ENCODE results near the gene PPP1R36. TPM values are rescaled to one million over a fixed set of nuclear protein-coding genes. Genes with fewer than 3 reads are reported as not detected.

PPP1R36 gene
- total and polyA plus RNA-seq, 2 donors from 2014 or later: 2.7 to 2.8 TPM

- H3K4me3 ChIP-seq (ENCODE audit: low read length in 3 of 3): no peak overlapping the region
- intact Hi-C loops (cut with DNase I): no loop called here
- DNase-seq (no peak), FAIRE-seq (peak; percentile 33)
- TF ChIP-seq CTCF (IDR thresholded peaks at IDR 0.05; ENCODE audit: borderline replicate concordance, extremely low read depth, insufficient read depth): no peak
- H3K27ac ChIP-seq (ENCODE audit: low read depth in 2 of 2, low read length in 2 of 2): no peak overlapping the region
- H3K9ac ChIP-seq (ENCODE audit: low read length in 3 of 3): no peak overlapping the region
- no peaks in the 10 kb centered on the region for H3K36me3 ChIP-seq (ENCODE audit: control insufficient read depth in 2 of 3, insufficient read depth in 3 of 3, low read length in 3 of 3)
- H3K27me3 ChIP-seq (ENCODE audit: control insufficient read depth, insufficient read depth, low read length): no peaks in the 10 kb centered on the region
- no peaks in the 10 kb centered on the region for H3K9me3 ChIP-seq (ENCODE audit: control insufficient read depth in 2 of 3, insufficient read depth in 1 of 3, low read length in 3 of 3)
- no peaks in the 10 kb centered on the region for H3K4me1 ChIP-seq (ENCODE audit: control insufficient read depth in 2 of 3, insufficient read depth in 2 of 3, low read depth in 1 of 3, low read length in 3 of 3)
Observed at GRCh38 chr14:64632056-64632455, 82.3 kb downstream of the PPP1R36 start.

GRCh38 chr14:64634558-64634957 is 84.8 kb downstream of the PPP1R36 start:
- TF ChIP-seq CTCF (IDR thresholded peaks at IDR 0.05; ENCODE audit: borderline replicate concordance, extremely low read depth, insufficient read depth): no peak
- peak in 1 of 5 donors; percentile 18 for DNase-seq
- FAIRE-seq: no peak
- Histone ChIP-seq H3K4me3 (ENCODE audit: low read length in 3 of 3) (no peak overlapping the region), H3K27ac (ENCODE audit: low read depth in 2 of 2, low read length in 2 of 2) (no peak overlapping the region), H3K9ac (ENCODE audit: low read length in 3 of 3) (no peak overlapping the region), H3K9me3 (ENCODE audit: control insufficient read depth in 2 of 3, insufficient read depth in 1 of 3, low read length in 3 of 3) (no peaks in the 10 kb centered on the region), H3K36me3 (ENCODE audit: control insufficient read depth in 2 of 3, insufficient read depth in 3 of 3, low read length in 3 of 3) (no peaks in the 10 kb centered on the region), H3K27me3 (ENCODE audit: control insufficient read depth, insufficient read depth, low read length) (no peaks in the 10 kb centered on the region), H3K4me1 (ENCODE audit: control insufficient read depth in 2 of 3, insufficient read depth in 2 of 3, low read depth in 1 of 3, low read length in 3 of 3) (no peaks in the 10 kb centered on the region)
- intact Hi-C loops (cut with DNase I): no loop called here

- Histone ChIP-seq H3K4me3 (ENCODE audit: low read length in 3 of 3) (no peak overlapping the region), H3K36me3 (ENCODE audit: control insufficient read depth in 2 of 3, insufficient read depth in 3 of 3, low read length in 3 of 3) (no peaks in the 10 kb centered on the region), H3K9me3 (ENCODE audit: control insufficient read depth in 2 of 3, insufficient read depth in 1 of 3, low read length in 3 of 3) (no peaks in the 10 kb centered on the region), H3K9ac (ENCODE audit: low read length in 3 of 3) (no peak overlapping the region), H3K27me3 (ENCODE audit: control insufficient read depth, insufficient read depth, low read length) (no peaks in the 10 kb centered on the region), H3K4me1 (ENCODE audit: control insufficient read depth in 2 of 3, insufficient read depth in 2 of 3, low read depth in 1 of 3, low read length in 3 of 3) (no peaks in the 10 kb centered on the region), H3K27ac (ENCODE audit: low read depth in 2 of 2, low read length in 2 of 2) (no peak overlapping the region)
- peak; percentile 82 for TF ChIP-seq CTCF (IDR thresholded peaks at IDR 0.05; ENCODE audit: borderline replicate concordance, extremely low read depth, insufficient read depth)
- DNase-seq (peak; percentile 75 to 85 (median 80)), FAIRE-seq (no peak)
- intact Hi-C loops (cut with DNase I): no loop called here
Observed at GRCh38 chr14:64636208-64636979, 86.6 kb downstream of the PPP1R36 start.
